ENCODE measurements around the gene COMMD6.

The COMMD6 gene

GRCh38 chr13:75533861-75534260 is 3.8 kb downstream of the COMMD6 start:
- Histone ChIP-seq H3K36me3 (ENCODE audit: insufficient read depth, low read length) (0 out of 2 replicates have a peak, but pooled peaks cover 3% of the 10 kb centered on the region), H3K79me2 (ENCODE audit: insufficient read depth, low read length) (peaks cover 38% of the 10 kb centered on the region), H2AFZ (ENCODE audit: low read length) (no peak overlapping the region), H3K4me2 (ENCODE audit: low read depth, low read length, poor library complexity, severe bottlenecking) (peak overlapping the region; percentile 87), H3K27me3 (ENCODE audit: insufficient read depth, low read length, poor library complexity, severe bottlenecking) (no peaks in the 10 kb centered on the region), H3K9ac (ENCODE audit: low read depth, low read length, poor library complexity, severe bottlenecking) (no peak overlapping the region), H3K4me3 (ENCODE audit: low read length, poor library complexity, severe bottlenecking) (no peak overlapping the region), H3K9me2 (replicated peaks; ENCODE audit: low read depth, low read length) (no peaks in the 10 kb centered on the region), H4K20me1 (ENCODE audit: insufficient read depth, low read length, poor library complexity, severe bottlenecking) (peaks cover 31% of the 10 kb centered on the region), H3K4me1 (ENCODE audit: insufficient read depth, low read length, poor library complexity, severe bottlenecking) (peaks cover 41% of the 10 kb centered on the region), H3K9me3 (ENCODE audit: insufficient read depth, low read depth, low read length) (no peaks in the 10 kb centered on the region), H3F3A (ENCODE audit: low read depth) (no peaks in the 10 kb centered on the region)
- TF ChIP-seq EZH2phosphoT487 (IDR thresholded peaks at IDR 0.05; ENCODE audit: borderline replicate concordance), result no peak
- TF ChIP-seq, protein P1, sequence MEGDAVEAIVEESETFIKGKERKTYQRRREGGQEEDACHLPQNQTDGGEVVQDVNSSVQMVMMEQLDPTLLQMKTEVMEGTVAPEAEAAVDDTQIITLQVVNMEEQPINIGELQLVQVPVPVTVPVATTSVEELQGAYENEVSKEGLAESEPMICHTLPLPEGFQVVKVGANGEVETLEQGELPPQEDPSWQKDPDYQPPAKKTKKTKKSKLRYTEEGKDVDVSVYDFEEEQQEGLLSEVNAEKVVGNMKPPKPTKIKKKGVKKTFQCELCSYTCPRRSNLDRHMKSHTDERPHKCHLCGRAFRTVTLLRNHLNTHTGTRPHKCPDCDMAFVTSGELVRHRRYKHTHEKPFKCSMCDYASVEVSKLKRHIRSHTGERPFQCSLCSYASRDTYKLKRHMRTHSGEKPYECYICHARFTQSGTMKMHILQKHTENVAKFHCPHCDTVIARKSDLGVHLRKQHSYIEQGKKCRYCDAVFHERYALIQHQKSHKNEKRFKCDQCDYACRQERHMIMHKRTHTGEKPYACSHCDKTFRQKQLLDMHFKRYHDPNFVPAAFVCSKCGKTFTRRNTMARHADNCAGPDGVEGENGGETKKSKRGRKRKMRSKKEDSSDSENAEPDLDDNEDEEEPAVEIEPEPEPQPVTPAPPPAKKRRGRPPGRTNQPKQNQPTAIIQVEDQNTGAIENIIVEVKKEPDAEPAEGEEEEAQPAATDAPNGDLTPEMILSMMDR (conservative IDR thresholded peaks at IDR 0.05; ENCODE audit: low read length), result no peak

DNA sequence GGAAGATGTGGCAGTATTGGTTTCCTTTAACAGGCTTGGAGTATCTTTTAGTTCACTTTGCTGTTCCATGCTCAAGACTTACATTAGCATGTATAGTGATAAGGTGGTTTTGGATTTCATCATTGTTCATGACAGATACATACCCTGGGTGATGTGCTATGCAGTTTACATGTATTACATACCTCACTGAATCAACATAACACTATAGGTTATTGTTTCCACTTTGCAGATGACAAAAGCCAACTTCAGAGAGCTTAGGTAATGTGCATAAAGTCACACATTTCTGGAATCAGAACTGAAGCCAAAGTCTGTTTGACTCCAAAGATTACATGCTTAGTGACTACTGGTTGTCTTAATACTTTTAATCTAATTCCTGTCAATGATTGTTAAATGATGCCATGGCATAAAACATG is 7.1 kb downstream of the COMMD6 start:
- H3K27me3 ChIP-seq (ENCODE audit: insufficient read depth, low read length, poor library complexity, severe bottlenecking), result no peaks in the 10 kb centered on the region
- peak overlapping the region; percentile 35 for H3K4me2 ChIP-seq (ENCODE audit: low read depth, low read length, poor library complexity, severe bottlenecking)
- H3K4me1 ChIP-seq (ENCODE audit: insufficient read depth, low read length, poor library complexity, severe bottlenecking), result peaks cover 27% of the 10 kb centered on the region
- H4K20me1 ChIP-seq (ENCODE audit: insufficient read depth, low read length, poor library complexity, severe bottlenecking), result peaks cover 14% of the 10 kb centered on the region
- no peaks in the 10 kb centered on the region for H3K9me3 ChIP-seq (ENCODE audit: insufficient read depth, low read depth, low read length)
- H3F3A ChIP-seq (ENCODE audit: low read depth), result no peaks in the 10 kb centered on the region
- no peaks in the 10 kb centered on the region for H3K9me2 ChIP-seq (replicated peaks; ENCODE audit: low read depth, low read length)
- no peak overlapping the region for H3K4me3 ChIP-seq (ENCODE audit: low read length, poor library complexity, severe bottlenecking)
- no peak for TF ChIP-seq EZH2phosphoT487 (IDR thresholded peaks at IDR 0.05; ENCODE audit: borderline replicate concordance)
- TF ChIP-seq, protein P1 (conservative IDR thresholded peaks at IDR 0.05; ENCODE audit: low read length), result no peak
- peaks cover 18% of the 10 kb centered on the region for H3K79me2 ChIP-seq (ENCODE audit: insufficient read depth, low read length)
- 0 out of 2 replicates have a peak, but pooled peaks cover 3% of the 10 kb centered on the region for H3K36me3 ChIP-seq (ENCODE audit: insufficient read depth, low read length)
- no peak overlapping the region for H3K9ac ChIP-seq (ENCODE audit: low read depth, low read length, poor library complexity, severe bottlenecking)
- H2AFZ ChIP-seq (ENCODE audit: low read length), result no peak overlapping the region

- Histone ChIP-seq H3K4me3 (ENCODE audit: low read length, poor library complexity, severe bottlenecking) (no peak overlapping the region), H3F3A (ENCODE audit: low read depth) (no peaks in the 10 kb centered on the region), H3K4me1 (ENCODE audit: insufficient read depth, low read length, poor library complexity, severe bottlenecking) (no peaks in the 10 kb centered on the region), H3K36me3 (ENCODE audit: insufficient read depth, low read length) (no peaks in the 10 kb centered on the region), H3K9me2 (replicated peaks; ENCODE audit: low read depth, low read length) (no peaks in the 10 kb centered on the region), H3K4me2 (ENCODE audit: low read depth, low read length, poor library complexity, severe bottlenecking) (no peak overlapping the region), H3K9ac (ENCODE audit: low read depth, low read length, poor library complexity, severe bottlenecking) (no peak overlapping the region), H3K9me3 (ENCODE audit: insufficient read depth, low read depth, low read length) (peaks cover 5% of the 10 kb centered on the region; the same call in 1 of the 2 replicates), H4K20me1 (ENCODE audit: insufficient read depth, low read length, poor library complexity, severe bottlenecking) (no peaks in the 10 kb centered on the region), H2AFZ (ENCODE audit: low read length) (no peak overlapping the region), H3K27me3 (ENCODE audit: insufficient read depth, low read length, poor library complexity, severe bottlenecking) (no peaks in the 10 kb centered on the region), H3K79me2 (ENCODE audit: insufficient read depth, low read length) (no peaks in the 10 kb centered on the region)
- no peak for TF ChIP-seq EZH2phosphoT487 (IDR thresholded peaks at IDR 0.05; ENCODE audit: borderline replicate concordance)
- TF ChIP-seq, protein P1 (conservative IDR thresholded peaks at IDR 0.05; ENCODE audit: low read length), result no peak
These were observed 15.7 kb downstream of the COMMD6 start for GRCh38 chr13:75521956-75522355.

Data from Loucy (cell line).